ENCODE results near the gene GALNT12. TPM values are rescaled to one million over a fixed set of nuclear protein-coding genes. Genes with fewer than 3 reads are reported as not detected.
A peak's percentile ranks its signal among the peaks of the same experiment; 100 is the strongest.

The GALNT12 gene
- total and polyA plus RNA-seq, 2 experiments from 2014 or later: 14.6 to 23.6 TPM

GRCh38 chr9:98780059-98780749 is 27.3 kb upstream of the GALNT12 start:
- no peak overlapping the region for H3K4me3 Mint-ChIP-seq
- TF ChIP-seq ZNF114 (CRISPR knock-in tag; IDR thresholded peaks at IDR 0.05): no peak
- TF ChIP-seq ETS1 (IDR thresholded peaks at IDR 0.05): no peak
- no peak for TF ChIP-seq REST (IDR thresholded peaks at IDR 0.05; ENCODE audit: unreplicated experiment)
- no peak for TF ChIP-seq CTCF (conservative IDR thresholded peaks at IDR 0.05; ENCODE audit: low read depth in 2 of 2)
- no peak for TF ChIP-seq JUNB (IDR thresholded peaks at IDR 0.05; ENCODE audit: unreplicated experiment)
- Histone ChIP-seq H3K4me3 (no peak overlapping the region), H3K9me2 (ENCODE audit: insufficient read depth) (no peaks in the 10 kb centered on the region), H3K79me2 (replicated peaks; ENCODE audit: insufficient read depth) (no peaks in the 10 kb centered on the region; the same call in 1 of the 2 replicates), H2AFZ (no peak overlapping the region), H3K4me1 (ENCODE audit: insufficient read depth) (no peaks in the 10 kb centered on the region), H3K27ac (ENCODE audit: low read depth) (no peak overlapping the region), H3F3A (replicated peaks; ENCODE audit: low read depth) (no peaks in the 10 kb centered on the region), H3K4me2 (no peak overlapping the region), H3K36me3 (ENCODE audit: insufficient read depth) (no peaks in the 10 kb centered on the region; the same call in 1 of the 2 replicates), H3K27me3 (ENCODE audit: insufficient read depth) (no peaks in the 10 kb centered on the region), H4K20me1 (replicated peaks; ENCODE audit: insufficient read depth) (no peaks in the 10 kb centered on the region; the same call in 1 of the 2 replicates)
- DNase-seq (ENCODE audit: low spot score): no peak
- H3K9me3 Mint-ChIP-seq: no peaks in the 10 kb centered on the region
- H3K36me3 Mint-ChIP-seq (ENCODE audit: low read depth): peaks cover 42% of the 10 kb centered on the region
- H3K27me3 Mint-ChIP-seq (ENCODE audit: insufficient read depth, low read depth, poor library complexity): peaks cover 7% of the 10 kb centered on the region
- H3K27ac Mint-ChIP-seq: no peak overlapping the region; the same call in 1 of the 2 replicates
- ATAC-seq: no peak
- H3K4me1 Mint-ChIP-seq: no peaks in the 10 kb centered on the region; the same call in 2 of the 3 replicates

GRCh38 chr9:98781588-98782383 is 25.7 kb upstream of the GALNT12 start:
- Mint-ChIP-seq H3K27me3 (ENCODE audit: insufficient read depth, low read depth, poor library complexity) (peaks cover 6% of the 10 kb centered on the region), H3K36me3 (ENCODE audit: low read depth) (peaks cover 43% of the 10 kb centered on the region), H3K4me3 (no peak overlapping the region), H3K9me3 (no peaks in the 10 kb centered on the region; the same call in 2 of the 3 replicates), H3K4me1 (no peaks in the 10 kb centered on the region), H3K27ac (peak overlapping the region; percentile 3; the same call in 1 of the 2 replicates)
- H2AFZ ChIP-seq: no peak overlapping the region
- H3K27ac ChIP-seq (ENCODE audit: low read depth): no peak overlapping the region
- H4K20me1 ChIP-seq (replicated peaks; ENCODE audit: insufficient read depth): no peaks in the 10 kb centered on the region; the same call in 1 of the 2 replicates
- H3K4me2 ChIP-seq: no peak overlapping the region
- no peaks in the 10 kb centered on the region for H3K4me1 ChIP-seq (ENCODE audit: insufficient read depth)
- ATAC-seq (no peak), DNase-seq (ENCODE audit: low spot score) (no peak)
- H3K9me2 ChIP-seq (ENCODE audit: insufficient read depth): no peaks in the 10 kb centered on the region
- H3K79me2 ChIP-seq (replicated peaks; ENCODE audit: insufficient read depth): no peaks in the 10 kb centered on the region; the same call in 1 of the 2 replicates
- H3F3A ChIP-seq (replicated peaks; ENCODE audit: low read depth): no peaks in the 10 kb centered on the region
- H3K27me3 ChIP-seq (ENCODE audit: insufficient read depth): no peaks in the 10 kb centered on the region
- no peak overlapping the region for H3K4me3 ChIP-seq
- no peaks in the 10 kb centered on the region; the same call in 1 of the 2 replicates for H3K36me3 ChIP-seq (ENCODE audit: insufficient read depth)
- TF ChIP-seq ZNF462 (CRISPR knock-in tag; IDR thresholded peaks at IDR 0.05): no peak
